ENCODE data around the gene HSPBP1. TPM values are rescaled to one million over a fixed set of nuclear protein-coding genes. Genes with fewer than 3 reads are reported as not detected.

HSPBP1 gene
- total and polyA plus RNA-seq, 7 donors = 23.0 to 98.2 (median 34.0) TPM

- H3K4me3 ChIP-seq = no peak overlapping the region
- no peaks in the 10 kb centered on the region for H3K9me3 ChIP-seq
- no peak overlapping the region for H3K27ac ChIP-seq
- no peaks in the 10 kb centered on the region for H3K4me1 ChIP-seq
- no peak for TF ChIP-seq CTCF (IDR thresholded peaks at IDR 0.05)
- H3K36me3 ChIP-seq (ENCODE audit: insufficient read depth in 1 of 2, low read depth in 1 of 2) = no peaks in the 10 kb centered on the region
- WGBS, 3 donors = 61 to 74% (median 66%) methylated on average over 14 to 15 of the region's 15 CpGs
- no peaks in the 10 kb centered on the region for H3K27me3 ChIP-seq (ENCODE audit: insufficient read depth in 3 of 3, low read length in 2 of 3)
- ATAC-seq (no peak), DNase-seq (no peak)
- intact Hi-C loops (cut with DNase I) = loop anchor here (5.0 kb wide), 4 partner anchors 36 to 156 kb away; partner anchors contain the start of genes KMT5C (in 2 of the 2) and TMEM238 (in 2 of the 2)
These were observed 21.1 kb upstream of the HSPBP1 start for GRCh38 chr19:55300886-55301458.

GRCh38 chr19:55299991-55300390, 20.1 kb upstream of the HSPBP1 start:
- intact Hi-C loops (cut with DNase I) = loop anchor here (5.0 kb wide), 4 partner anchors 37 to 157 kb away; partner anchors contain the start of genes KMT5C (in 2 of the 2) and TMEM238 (in 2 of the 2)
- H3K9me3 ChIP-seq = no peaks in the 10 kb centered on the region
- H3K36me3 ChIP-seq (ENCODE audit: insufficient read depth in 1 of 2, low read depth in 1 of 2) = no peaks in the 10 kb centered on the region
- DNase-seq (no peak), ATAC-seq (no peak)
- H3K27ac ChIP-seq = no peak overlapping the region
- 87 to 91% (median 91%) methylated on average over 10 of the region's 10 CpGs for WGBS, 3 donors
- H3K4me3 ChIP-seq = no peak overlapping the region
- no peaks in the 10 kb centered on the region for H3K27me3 ChIP-seq (ENCODE audit: insufficient read depth in 3 of 3, low read length in 2 of 3)
- H3K4me1 ChIP-seq = no peaks in the 10 kb centered on the region
- TF ChIP-seq CTCF (IDR thresholded peaks at IDR 0.05) = no peak

- H3K4me1 ChIP-seq = no peaks in the 10 kb centered on the region
- intact Hi-C loops (cut with DNase I) = no loop called here
- ATAC-seq (no peak), DNase-seq (no peak)
- TF ChIP-seq CTCF (IDR thresholded peaks at IDR 0.05) = no peak
- no peak overlapping the region for H3K27ac ChIP-seq
- H3K36me3 ChIP-seq (ENCODE audit: insufficient read depth in 1 of 2, low read depth in 1 of 2) = no peaks in the 10 kb centered on the region
- 89 to 93% (median 90%) methylated on average over 10 of the region's 10 CpGs for WGBS, 3 donors
- H3K4me3 ChIP-seq = no peak overlapping the region
- H3K27me3 ChIP-seq (ENCODE audit: insufficient read depth in 3 of 3, low read length in 2 of 3) = no peaks in the 10 kb centered on the region
- H3K9me3 ChIP-seq = no peaks in the 10 kb centered on the region
These were observed 17.4 kb upstream of the HSPBP1 start for GRCh38 chr19:55297267-55297666.

- Histone ChIP-seq H3K27me3 (ENCODE audit: insufficient read depth in 3 of 3, low read length in 2 of 3) (no peaks in the 10 kb centered on the region), H3K36me3 (ENCODE audit: insufficient read depth in 1 of 2, low read depth in 1 of 2) (no peaks in the 10 kb centered on the region), H3K27ac (no peak overlapping the region), H3K9me3 (no peaks in the 10 kb centered on the region), H3K4me1 (no peaks in the 10 kb centered on the region), H3K4me3 (no peak overlapping the region)
- WGBS, 3 donors = 94 to 96% (median 94%) methylated on average over 9 of the region's 9 CpGs
- no peak for DNase-seq
- no peak for ATAC-seq
- no peak for TF ChIP-seq CTCF (IDR thresholded peaks at IDR 0.05)
- intact Hi-C loops (cut with DNase I) = no loop called here
These were observed 9.3 kb upstream of the HSPBP1 start for GRCh38 chr19:55289117-55289796.
